Medulla oblongata (tissue), 1 donor: ENCODE results near the gene SCAF11.
"Not testable (repeated sequence)": the region's sequence is repeated elsewhere in the genome, so short reads cannot be mapped to it uniquely, and the experiment has no call there.

ENCODE experiments used
- DNase-seq: peaks from one replicate; pipeline ENCODE4 v3.0.0-alpha.2; 2015; ENCODE audit errors: extremely low spot score

Gene SCAF11, protein sequence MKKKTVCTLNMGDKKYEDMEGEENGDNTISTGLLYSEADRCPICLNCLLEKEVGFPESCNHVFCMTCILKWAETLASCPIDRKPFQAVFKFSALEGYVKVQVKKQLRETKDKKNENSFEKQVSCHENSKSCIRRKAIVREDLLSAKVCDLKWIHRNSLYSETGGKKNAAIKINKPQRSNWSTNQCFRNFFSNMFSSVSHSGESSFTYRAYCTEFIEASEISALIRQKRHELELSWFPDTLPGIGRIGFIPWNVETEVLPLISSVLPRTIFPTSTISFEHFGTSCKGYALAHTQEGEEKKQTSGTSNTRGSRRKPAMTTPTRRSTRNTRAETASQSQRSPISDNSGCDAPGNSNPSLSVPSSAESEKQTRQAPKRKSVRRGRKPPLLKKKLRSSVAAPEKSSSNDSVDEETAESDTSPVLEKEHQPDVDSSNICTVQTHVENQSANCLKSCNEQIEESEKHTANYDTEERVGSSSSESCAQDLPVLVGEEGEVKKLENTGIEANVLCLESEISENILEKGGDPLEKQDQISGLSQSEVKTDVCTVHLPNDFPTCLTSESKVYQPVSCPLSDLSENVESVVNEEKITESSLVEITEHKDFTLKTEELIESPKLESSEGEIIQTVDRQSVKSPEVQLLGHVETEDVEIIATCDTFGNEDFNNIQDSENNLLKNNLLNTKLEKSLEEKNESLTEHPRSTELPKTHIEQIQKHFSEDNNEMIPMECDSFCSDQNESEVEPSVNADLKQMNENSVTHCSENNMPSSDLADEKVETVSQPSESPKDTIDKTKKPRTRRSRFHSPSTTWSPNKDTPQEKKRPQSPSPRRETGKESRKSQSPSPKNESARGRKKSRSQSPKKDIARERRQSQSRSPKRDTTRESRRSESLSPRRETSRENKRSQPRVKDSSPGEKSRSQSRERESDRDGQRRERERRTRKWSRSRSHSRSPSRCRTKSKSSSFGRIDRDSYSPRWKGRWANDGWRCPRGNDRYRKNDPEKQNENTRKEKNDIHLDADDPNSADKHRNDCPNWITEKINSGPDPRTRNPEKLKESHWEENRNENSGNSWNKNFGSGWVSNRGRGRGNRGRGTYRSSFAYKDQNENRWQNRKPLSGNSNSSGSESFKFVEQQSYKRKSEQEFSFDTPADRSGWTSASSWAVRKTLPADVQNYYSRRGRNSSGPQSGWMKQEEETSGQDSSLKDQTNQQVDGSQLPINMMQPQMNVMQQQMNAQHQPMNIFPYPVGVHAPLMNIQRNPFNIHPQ (N-terminal part only)

DNA sequence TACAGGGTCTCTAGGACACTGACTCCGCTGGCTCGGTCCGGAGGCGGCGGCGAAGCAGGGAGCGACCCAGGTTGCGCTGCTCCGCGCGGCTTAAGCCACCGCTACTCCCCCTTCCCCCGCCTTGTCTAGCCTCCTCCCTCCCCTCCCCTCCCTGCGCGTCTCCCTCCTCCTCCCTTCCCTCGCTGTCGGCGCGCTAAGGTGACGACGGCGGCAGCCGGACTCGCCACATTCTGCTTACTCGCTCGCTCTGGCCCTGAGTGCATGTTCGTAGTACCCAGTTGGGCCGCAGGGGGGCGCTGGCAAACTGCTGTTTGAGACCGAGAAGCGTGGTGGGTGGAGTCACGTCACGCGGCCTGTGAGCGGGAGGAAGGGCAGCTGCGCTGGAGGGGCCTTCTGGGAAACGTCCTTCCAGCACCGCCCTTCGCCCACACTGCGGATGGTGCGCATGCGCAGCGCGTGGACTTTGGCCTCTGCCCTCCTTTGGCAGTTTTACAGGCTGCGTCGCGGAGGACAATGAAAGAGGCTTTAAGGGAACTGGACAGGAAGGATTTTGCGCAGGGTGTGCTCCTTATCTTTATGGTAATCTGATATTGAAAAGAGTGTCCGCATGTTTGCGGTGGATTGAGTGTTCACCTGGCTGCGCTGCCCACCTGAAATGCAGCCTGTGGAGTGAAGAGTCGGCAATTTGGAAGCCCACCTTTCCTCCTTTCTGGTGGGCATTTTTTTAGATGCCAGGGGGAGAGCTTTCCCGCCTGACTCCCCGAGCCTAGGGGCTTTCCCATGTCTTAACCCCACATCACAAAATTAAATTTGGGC lies at the start of gene SCAF11:
SCAF11 (minus strand) TSS at position 107 of the 816 bp plus-strand sequence. CDS start 26,407 bp downstream, outside the sequence.
- DNase-seq, result peak; percentile 100

DNA sequence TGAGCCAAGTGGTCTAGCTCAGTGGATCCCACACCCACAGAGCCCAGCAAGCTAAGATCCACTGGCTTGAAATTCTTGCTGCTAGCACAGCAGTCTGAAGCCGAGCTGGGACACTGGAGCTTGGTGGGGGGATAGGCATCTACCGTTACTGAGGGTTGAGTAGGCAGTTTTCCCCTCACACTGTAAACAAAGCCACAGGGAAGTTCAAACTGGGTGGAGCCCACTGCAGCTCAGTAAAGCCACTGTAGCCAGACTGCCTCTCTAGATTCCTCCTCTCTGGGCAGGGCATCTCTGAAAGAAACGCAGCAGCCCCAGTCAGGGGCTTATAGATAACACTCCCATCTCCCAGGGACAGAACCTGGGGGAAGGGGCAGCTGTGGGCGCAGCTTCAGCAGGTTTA lies 46.7 kb upstream of the SCAF11 start:
- not testable (repeated sequence) for DNase-seq

DNA sequence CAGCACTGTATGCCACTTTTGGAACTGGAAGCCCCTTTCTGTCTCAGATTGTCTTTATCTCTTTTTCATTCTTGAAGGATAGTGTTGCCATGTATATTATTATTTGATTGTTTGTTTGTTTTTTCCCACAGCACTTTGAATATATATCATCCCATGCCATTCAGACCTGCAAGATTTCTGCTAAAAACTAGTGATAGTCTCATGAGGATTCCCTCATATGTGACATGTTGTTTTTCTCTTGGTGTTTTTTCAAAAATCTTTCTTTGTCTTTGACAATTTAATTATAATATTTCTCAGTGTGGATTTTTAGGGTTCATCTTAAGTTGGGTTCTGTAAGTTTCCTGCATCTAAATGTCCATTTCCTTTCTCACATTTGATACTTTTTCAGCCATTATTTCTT lies 36.8 kb upstream of the SCAF11 start:
- DNase-seq, result no peak

DNA sequence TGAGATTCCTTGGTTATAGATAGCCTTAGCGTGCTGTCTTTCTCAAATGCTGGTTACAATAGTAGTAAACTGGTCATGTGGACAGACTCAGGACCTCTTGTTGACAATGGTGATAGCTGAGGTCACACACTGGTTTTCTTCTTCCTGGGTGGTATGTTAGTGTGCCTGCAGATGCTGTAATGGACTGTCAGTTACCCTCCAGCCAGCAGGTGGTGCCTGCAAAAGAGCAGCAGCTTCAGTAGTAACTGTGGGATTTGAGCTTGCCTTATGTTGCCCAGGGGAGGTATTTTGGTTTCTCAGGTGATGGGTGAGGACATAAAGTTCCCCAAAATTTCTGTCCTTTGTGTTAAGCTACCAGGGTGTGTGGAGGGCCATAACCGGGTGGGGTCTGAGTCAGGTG lies 33.7 kb upstream of the SCAF11 start:
- DNase-seq, result no peak

DNA sequence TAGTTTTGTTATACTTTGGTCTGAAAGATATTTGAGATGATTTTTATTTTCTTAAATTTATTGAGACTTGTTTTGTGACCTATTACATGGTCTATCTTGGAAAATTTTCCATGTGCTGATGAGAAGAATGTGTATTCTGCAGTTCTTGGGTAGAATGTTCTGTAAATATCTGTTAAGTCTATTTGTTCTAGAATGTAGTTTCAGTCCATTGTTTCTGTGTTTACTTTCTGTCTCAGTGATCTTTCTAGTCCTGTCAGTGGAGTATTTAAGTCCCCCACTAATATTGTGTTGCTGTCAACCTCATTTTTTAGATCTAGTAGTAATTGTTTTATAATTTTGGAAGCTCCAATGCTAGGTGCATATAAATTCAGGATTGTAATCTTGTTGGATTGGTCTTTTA lies 30.4 kb upstream of the SCAF11 start:
- no peak for DNase-seq

DNA sequence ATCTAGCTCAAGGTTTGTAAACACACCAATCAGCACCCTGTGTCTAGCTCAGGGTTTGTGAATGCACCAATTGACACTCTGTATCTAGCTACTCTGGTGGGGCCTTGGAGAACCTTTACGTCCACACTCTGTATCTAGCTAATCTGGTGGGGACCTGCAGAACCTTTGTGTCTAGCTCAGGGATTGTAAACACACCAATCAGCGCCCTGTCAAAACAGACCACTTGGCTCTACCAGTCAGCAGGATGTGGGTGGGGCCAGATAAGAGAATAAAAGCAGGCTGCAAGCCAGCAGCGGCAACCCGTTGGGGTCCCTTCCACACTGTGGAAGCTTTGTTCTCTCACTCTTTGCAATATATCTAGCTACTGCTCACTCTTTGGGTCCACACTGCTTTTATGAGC lies 28.3 kb upstream of the SCAF11 start:
- not testable (repeated sequence) for DNase-seq

DNA sequence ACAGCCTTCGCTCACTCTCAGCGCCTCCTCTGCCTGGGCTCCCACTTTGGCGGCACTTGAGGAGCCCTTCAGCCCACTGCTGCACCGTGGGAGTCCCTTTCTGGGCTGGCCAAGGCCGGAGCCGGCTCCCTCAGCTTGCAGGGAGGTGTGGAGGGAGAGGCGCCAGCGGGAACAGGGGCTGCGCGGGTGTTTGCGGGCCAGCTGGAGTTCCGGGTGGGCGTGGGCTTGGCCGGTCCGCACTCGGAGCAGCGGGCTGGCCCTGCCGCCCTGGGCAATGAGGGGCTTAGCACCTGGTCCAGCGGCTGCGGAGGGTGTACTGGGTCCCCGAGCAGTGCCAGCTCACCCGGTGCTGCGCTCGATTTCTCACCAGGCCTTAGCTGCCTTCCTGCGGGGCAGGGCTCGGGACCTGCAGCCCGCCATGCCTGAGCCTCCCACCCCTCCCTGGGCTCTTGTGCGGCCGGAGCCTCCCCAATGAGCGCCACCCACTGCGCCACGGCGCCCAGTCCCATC lies 27.5 kb upstream of the SCAF11 start:
- DNase-seq, result not testable (repeated sequence)

DNA sequence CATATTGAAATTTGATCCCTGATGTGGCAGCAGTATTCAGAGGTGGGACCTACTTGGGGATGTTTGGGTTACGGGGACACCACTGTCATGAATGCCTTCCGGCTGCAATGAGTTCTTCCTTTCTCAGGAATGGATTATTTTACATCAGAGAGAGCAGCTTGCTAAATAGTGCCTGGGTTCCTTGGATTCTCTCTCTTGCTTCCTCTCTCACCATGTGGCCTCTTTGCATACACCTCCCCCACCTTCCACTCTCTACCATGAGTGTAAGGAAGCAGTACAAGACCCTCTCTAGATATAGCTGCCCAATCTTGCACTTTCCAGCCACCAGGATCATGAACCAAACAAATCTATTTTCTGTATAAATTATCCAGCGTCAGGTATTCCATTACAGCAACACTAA lies 15.4 kb upstream of the SCAF11 start:
- no peak for DNase-seq

DNA sequence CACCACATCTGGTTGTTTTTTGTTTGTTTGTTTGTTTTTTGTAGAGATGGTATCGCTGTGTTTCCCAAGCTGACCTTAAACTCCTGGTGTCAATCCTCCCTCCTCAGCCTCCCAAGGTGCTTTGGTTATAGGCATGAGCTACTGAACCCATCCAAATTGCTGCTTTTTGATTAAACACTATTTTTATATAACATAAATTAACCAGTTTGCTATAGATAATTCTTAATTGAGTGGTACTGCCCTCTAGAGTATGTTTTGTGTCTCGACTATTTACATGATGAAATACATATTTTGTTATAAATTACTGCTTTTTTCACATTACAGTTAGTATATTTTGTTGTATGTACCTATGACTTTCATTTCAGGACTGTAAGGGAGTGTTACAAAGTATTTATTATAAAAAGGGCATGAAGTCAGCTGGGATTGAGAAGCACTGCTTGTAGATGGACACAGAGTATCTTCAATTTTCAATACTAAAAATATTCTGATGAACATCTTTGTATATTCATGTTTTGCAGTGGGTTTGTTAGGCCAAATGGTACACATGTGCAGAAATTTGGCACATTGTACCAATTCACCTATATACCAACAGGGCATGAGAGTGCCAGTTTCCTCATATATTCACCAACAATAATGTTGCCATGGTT lies 14.9 kb upstream of the SCAF11 start:
- no peak for DNase-seq

DNA sequence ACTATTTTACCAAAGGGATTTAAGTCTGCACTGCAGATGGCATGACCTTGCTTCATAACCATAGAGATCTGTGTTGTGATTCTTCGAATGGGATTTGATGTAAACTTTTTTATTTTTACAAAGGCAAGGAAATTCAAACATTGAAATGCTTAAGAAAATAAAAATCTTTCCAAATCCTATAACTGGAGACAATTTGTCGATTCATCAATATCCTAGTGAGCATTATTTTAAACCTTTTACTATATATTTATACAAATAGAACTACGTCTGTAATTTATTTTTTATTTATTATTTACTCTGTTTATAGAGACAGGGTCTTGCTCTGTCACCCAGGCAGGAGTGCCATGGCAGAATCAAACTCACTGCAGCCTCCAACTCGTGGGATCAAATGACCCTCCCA lies 14.3 kb upstream of the SCAF11 start:
- no peak for DNase-seq

DNA sequence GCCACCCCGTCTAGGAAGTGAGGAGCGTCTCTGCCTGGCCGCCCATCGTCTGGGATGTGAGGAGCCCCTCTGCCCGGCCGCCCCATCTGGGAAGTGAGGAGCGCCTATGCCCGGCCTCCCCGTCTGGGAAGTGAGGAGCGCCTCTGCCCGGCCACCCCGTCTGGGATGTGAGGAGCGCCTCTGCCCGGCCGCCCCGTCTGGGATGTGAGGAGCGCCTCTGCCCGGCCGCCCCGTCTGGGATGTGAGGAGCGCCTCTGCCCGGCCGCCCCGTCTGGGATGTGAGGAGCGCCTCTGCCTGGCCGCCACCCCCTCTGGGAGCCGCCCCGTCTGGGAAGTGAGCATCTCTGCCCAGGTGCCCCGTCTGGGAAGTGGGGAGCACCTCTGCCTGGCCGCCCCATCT lies 9.7 kb upstream of the SCAF11 start:
- not testable (repeated sequence) for DNase-seq

DNA sequence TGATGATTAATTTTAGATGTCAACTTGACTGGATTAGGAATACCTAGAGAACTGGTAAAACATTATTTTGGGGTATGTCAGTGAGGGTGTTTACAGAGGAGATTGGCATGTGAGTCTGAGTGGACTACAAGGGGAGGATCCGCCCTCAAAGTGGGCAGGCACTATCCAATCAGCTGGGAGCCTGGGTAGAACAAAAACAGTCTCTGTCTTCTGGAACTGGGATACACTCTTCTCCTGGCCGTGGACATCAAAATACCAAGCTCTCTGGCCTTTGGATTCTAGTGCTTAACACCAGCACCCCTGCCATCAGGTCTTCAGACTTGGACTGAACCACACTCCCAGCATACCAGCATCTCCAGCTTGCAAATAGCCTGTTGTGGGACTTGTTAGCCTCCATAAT lies 4.4 kb upstream of the SCAF11 start:
- DNase-seq, result peak; percentile 88

DNA sequence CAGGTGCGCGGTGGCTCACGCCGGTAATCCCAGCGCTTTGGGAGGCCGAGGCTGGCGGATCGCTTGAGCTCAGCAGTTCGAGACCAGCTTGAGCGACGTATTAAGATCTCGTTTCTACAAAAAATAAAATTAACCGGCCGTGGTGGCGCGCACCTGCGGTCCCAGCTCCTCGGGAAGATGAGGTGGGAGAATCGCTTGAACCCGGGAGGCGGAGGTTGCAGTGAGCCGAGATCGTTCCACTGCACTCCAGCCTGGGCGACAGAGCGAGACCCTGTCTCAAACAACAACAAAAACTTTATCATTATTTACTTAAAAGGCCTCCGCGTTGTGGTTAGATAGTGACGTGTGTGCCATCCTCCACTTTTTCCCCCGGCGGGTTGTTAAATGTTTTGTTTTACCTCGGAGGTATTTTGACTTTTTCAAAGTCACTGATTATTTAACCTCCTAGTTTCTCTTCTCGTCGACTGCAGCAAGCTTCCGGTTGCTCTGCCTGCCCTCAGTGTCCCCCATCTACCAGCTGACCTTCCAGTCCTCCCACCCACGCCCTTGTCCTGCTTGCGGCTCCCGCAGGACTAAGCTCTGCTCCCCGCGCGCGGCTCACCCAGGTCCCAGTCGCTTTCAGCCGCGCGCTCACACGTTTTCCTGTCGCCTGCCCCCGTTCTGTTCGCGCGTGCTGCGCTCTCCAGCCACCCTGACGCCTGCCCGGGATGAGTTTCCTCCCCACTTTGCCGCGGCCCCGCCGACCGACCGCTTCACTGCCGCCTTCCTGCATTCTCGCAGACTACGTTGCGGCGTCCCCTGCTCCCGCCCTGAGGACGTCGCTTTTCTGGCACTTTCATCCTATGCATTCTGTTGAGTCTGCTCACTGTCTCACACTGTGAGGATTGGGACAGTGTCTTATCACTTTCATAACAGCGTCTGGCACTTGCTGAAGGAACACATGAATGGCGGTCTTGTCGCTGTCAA lies 1.2 kb upstream of the SCAF11 start:
- peak; percentile 82 for DNase-seq

DNA sequence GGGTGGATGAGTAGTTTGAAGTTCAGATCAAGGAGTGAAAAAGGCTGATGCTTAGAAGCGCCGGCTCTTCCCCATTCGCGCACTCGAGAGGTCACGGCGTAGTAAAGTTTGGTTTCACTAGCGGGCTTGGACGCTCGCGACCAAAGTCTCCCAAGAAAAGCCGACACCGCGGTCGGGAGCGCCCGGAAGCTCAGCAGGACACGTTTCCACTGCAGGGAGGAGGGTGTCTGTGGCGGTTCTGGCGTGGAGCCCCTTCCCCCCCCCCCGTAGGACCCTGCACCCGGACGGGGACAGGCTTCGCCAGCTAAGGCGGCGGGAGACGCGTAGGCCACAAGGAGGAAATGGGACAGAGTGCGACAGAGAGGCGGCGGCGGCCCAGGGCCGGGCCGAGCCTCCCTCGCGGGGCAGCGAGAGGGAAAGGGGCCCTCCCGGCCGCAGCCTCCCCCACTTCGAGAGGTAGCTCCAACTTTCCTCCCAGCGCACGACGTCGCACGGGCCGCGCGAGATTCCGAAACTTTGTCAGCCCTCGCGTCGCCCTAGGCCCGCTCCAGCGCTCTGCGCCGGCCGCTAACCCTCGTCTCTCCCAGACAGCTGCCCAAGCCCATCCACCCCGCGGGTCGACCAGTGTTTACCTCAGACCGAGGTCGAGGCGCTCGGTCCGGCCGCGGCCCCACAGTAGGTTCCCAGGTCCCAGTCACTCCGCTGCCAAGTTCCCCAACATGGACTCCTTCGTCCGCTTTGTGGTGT lies 480 bp downstream of the SCAF11 start:
- peak; percentile 83 for DNase-seq

DNA sequence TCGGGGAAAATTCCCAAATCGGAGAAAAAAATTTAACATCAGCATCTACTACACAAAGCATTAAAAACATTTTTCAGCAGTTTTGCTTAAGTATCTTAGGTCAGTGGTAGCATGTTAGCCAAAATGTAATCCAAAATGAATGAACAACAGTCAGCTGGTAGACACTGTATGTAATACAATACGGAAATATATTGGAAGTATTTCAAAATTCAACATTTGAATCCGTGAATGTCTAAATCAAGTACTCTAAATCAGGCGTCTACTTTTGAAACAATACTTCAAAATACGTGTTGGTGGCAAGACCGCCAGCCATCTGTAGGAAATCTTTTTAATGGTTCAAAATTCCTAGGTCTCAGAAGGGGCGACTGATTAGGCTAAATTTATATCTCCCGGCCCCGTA lies 1.1 kb downstream of the SCAF11 start:
- DNase-seq, result no peak

DNA sequence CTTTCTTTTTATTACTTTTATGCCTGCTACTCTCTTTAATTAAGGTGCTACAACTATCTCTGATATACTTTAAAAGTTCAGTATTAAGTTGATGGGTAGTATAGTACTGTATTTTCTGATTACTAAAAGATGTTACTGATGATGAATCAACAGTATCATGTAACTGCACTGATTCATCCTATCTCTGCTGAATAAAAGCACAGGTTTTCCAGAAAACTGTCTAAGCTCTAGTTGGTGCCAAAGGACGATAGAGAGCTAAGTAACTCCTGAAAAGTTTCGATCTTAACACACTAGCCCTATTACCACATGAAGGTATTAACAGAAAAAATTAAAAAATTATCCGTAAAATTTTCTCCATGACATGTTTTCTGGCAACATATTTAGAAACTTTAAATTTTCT lies 2.1 kb downstream of the SCAF11 start:
- no peak for DNase-seq

DNA sequence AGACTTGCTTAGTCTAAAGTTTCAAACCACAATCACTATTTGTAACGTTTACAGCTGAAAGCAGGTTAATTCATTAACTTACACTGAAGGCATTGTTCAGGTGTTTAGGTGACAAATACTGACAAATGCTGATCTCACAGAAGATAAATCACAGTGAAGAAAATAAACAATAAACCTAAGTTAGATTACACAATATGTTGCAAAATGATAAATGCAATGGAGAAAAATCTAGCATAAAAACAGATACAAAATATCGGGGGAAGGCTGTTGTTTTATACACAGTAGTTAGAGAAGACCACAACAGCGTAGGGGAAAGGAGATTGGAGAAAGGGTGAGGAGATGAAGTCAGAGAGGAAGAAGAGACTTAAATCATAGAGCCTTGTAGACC lies 3.0 kb downstream of the SCAF11 start:
- no peak for DNase-seq

DNA sequence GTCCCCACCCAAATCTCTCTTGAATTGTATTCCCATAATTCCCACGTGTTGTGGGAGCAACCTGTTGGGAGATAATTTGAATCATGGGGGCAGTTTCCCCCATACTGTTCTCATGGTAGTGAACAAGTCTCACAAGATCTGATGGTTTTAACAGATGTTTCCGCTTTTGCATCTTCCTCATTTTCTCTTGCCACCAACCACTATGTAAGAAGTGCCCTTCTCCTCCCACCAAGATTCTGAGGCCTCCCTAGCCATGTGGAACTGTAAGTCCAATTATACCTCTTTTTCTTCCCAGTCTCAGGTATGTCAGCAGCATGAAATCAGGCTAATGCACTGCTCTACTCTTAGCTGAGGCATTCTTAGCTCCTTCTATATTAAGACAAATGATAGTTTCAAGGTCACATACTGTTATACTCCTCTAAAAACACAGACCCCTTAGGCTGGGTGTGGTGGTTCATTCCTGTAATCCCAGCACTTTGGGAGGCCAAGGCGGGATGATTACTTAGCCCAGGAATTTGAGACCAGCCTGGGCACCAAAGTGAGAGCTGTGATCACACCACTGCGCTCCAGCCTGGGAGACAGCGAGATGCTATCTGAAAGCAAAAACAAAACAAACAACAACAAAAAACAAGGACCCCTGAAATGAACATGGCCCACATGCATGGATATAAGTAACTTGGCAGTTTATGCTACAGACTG lies 3.6 kb downstream of the SCAF11 start:
- DNase-seq, result peak; percentile 71
